PC-9 (cell line): Measurements from ENCODE around the gene DLG2. TPM values are rescaled to one million over a fixed set of nuclear protein-coding genes. Genes with fewer than 3 reads are reported as not detected.

Experiments used
- BruUV-seq: library from RNA; stranded (reverse); fragments of 400-500 nt; replicated peaks from 2 replicates; lab custom pipeline; 2021; lab: Mats Ljungman, UMichigan
- CTCF ChIA-PET: fragments of 300-600 bp; sonication (Branson Sonifier 250); formaldehyde crosslinking; loops from one replicate; lab custom pipeline; 2022; ENCODE audit warnings: antibody characterized with exemption; lab: Charles Lee
- POLR2A ChIA-PET: fragments of 300-600 bp; sonication (Branson Sonifier 250); formaldehyde crosslinking; loops from one replicate; lab custom pipeline; 2022; ENCODE audit warnings: antibody characterized with exemption; ENCODE audit not compliant: unreplicated experiment; lab: Charles Lee
- DNase-seq, 2 experiments: peaks; one replicate each; pipeline versions ENCODE4 v3.0.0 to v3.0.0-alpha.2; 2015 to 2022; ENCODE audit warnings: mixed read lengths in 1 of 2
- H2AFZ ChIP-seq: fragments of 200-600 bp; sonication (generic); 2 replicates; pipeline ENCODE4 v1.8.1; 2017; ENCODE audit warnings: antibody characterized with exemption
- H3F3A ChIP-seq: fragments of 200-600 bp; sonication (generic); 2 replicates; pipeline ENCODE4 v1.8.1; 2017; ENCODE audit warnings: antibody characterized with exemption, mild to moderate bottlenecking, low read depth; ENCODE audit not compliant: insufficient read depth
- H3K27ac ChIP-seq: fragments of 200-600 bp; sonication (generic); 2 replicates; pipeline ENCODE4 v1.6.1; 2016; ENCODE audit warnings: mixed run types
- H3K27me3 ChIP-seq: fragments of 200-600 bp; sonication (generic); 2 replicates; pipeline ENCODE4 v1.6.1; 2016; ENCODE audit warnings: low read depth, mixed run types; ENCODE audit not compliant: insufficient read depth
- H3K36me3 ChIP-seq: fragments of 200-600 bp; sonication (generic); 2 replicates; pipeline ENCODE4 v1.6.1; 2016; ENCODE audit warnings: low read depth, mixed run types
- H3K4me1 ChIP-seq: fragments of 200-600 bp; sonication (generic); replicated peaks from 2 replicates; pipeline ENCODE4 v1.6.1; 2016; ENCODE audit warnings: mixed run types; ENCODE audit not compliant: insufficient read depth
- H3K4me2 ChIP-seq: fragments of 200-600 bp; sonication (generic); 2 replicates; pipeline ENCODE4 v1.6.1; 2017; ENCODE audit warnings: mixed run types
- H3K4me3 ChIP-seq: fragments of 200-600 bp; sonication (generic); 2 replicates; pipeline ENCODE4 v1.6.1; 2016; ENCODE audit warnings: mixed run types
- H3K79me2 ChIP-seq: fragments of 200-600 bp; sonication (generic); 2 replicates; pipeline ENCODE4 v1.6.1; 2017; ENCODE audit warnings: low read depth, mixed run types
- H3K9me2 ChIP-seq: fragments of 200-600 bp; sonication (generic); 2 replicates; pipeline ENCODE4 v1.8.1; 2017; ENCODE audit warnings: mild to moderate bottlenecking; ENCODE audit not compliant: insufficient read depth
- H3K9me3 ChIP-seq: fragments of 200-600 bp; sonication (generic); 2 replicates; pipeline ENCODE4 v1.8.1; 2016; ENCODE audit warnings: low read depth; ENCODE audit not compliant: insufficient read depth
- H4K20me1 ChIP-seq: fragments of 200-600 bp; sonication (generic); 2 replicates; pipeline ENCODE4 v1.8.1; 2017; ENCODE audit not compliant: insufficient read depth
- EZH2 ChIP-seq: fragments of 200-600 bp; sonication (generic); IDR thresholded peaks from 2 replicates; pipeline ENCODE4 v1.8.0; 2017; ENCODE audit warnings: antibody characterized with exemption, low read depth
- intact Hi-C: fragments of 100-400 bp; cut with micrococcal nuclease; formaldehyde crosslinking; loops from one replicate; pipeline ENCODE4 v1.10.0; 2022; ENCODE audit not compliant: unreplicated experiment
- total RNA-seq: library from RNA; stranded (reverse); gene quantifications from 2 replicates; pipeline ENCODE4 v1.2.3, GENCODE V29; 2021
- TF ChIP-seq, protein P1 (sequence below): fragments of 200-600 bp; sonication (generic); conservative IDR thresholded peaks from 2 replicates; pipeline ENCODE4 v1.6.1; 2017; ENCODE audit warnings: mixed run types, antibody characterized with exemption, mild to moderate bottlenecking, moderate library complexity

DLG2 gene
- total RNA-seq, 1 experiment from 2014 or later = 6.4 TPM

DNA sequence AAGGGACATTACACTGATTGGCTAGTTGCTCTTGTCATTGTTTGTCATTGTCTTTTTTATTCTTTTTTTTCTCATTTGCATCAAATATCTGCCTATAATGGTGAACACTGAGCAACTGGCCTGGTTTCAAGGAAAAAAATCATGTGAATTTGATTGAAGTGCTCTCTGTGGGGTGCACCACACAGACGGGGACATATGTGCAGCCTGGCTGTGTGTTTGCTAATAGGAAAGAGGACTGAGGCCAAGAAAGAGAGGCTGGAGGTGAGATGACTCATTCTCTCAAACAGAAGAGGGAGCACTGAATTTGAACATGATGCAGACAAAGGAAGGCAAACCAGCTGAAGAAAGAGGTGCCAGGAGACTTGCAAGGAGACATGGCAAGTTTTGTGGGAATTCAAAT, 1656.1 kb downstream of the DLG2 start:
- Histone ChIP-seq H3K36me3 (no peaks in the 10 kb centered on the region), H3K4me3 (no peak overlapping the region), H3F3A (no peaks in the 10 kb centered on the region), H3K9me3 (no peaks in the 10 kb centered on the region), H2AFZ (no peak overlapping the region), H3K27me3 (no peaks in the 10 kb centered on the region), H3K27ac (no peak overlapping the region), H3K4me2 (no peak overlapping the region), H3K79me2 (no peaks in the 10 kb centered on the region), H3K4me1 (no peaks in the 10 kb centered on the region), H4K20me1 (no peaks in the 10 kb centered on the region), H3K9me2 (no peaks in the 10 kb centered on the region)
- DNase-seq = no peak
- CTCF ChIA-PET = no interaction called here
- BruUV-seq = no TSS peak
- intact Hi-C loops = no loop called here
- POLR2A ChIA-PET = no interaction called here
- TF ChIP-seq, protein P1, sequence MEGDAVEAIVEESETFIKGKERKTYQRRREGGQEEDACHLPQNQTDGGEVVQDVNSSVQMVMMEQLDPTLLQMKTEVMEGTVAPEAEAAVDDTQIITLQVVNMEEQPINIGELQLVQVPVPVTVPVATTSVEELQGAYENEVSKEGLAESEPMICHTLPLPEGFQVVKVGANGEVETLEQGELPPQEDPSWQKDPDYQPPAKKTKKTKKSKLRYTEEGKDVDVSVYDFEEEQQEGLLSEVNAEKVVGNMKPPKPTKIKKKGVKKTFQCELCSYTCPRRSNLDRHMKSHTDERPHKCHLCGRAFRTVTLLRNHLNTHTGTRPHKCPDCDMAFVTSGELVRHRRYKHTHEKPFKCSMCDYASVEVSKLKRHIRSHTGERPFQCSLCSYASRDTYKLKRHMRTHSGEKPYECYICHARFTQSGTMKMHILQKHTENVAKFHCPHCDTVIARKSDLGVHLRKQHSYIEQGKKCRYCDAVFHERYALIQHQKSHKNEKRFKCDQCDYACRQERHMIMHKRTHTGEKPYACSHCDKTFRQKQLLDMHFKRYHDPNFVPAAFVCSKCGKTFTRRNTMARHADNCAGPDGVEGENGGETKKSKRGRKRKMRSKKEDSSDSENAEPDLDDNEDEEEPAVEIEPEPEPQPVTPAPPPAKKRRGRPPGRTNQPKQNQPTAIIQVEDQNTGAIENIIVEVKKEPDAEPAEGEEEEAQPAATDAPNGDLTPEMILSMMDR = no peak
- no peak for TF ChIP-seq EZH2

DNA sequence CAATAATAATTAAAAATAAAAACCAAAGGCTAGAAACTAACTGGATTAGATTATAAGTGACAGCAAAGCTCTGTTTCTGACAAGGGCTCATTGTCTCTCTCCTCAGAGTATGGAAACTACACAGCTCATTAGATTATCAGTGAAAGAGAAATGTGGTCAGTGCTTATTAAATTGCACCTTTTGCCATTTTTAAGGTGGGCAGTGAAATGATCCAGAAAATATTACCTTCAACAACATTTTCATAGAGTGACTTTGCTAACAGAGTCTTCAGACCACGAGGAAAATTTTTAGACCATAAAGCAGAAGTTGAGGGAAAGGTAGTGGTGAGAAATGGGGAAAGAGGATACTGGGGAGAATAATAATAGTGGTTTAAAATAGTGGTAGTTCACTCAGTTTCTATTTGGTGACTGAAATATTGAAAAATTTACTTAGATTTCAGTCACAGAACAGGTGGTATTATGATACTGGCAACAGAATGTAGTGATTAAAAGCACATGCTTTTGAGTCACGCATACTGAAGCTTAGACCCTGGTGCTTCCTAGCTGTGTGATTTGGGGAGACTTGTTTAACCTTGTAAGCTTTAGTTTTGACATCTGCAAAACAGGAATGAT, 1657.0 kb downstream of the DLG2 start:
- Histone ChIP-seq H3K27ac (no peak overlapping the region), H3K9me2 (no peaks in the 10 kb centered on the region), H3K27me3 (no peaks in the 10 kb centered on the region), H3K4me2 (no peak overlapping the region), H3K4me3 (no peak overlapping the region), H3K9me3 (no peaks in the 10 kb centered on the region), H2AFZ (no peak overlapping the region), H3K4me1 (no peaks in the 10 kb centered on the region), H4K20me1 (no peaks in the 10 kb centered on the region), H3K36me3 (no peaks in the 10 kb centered on the region), H3F3A (no peaks in the 10 kb centered on the region), H3K79me2 (no peaks in the 10 kb centered on the region)
- no peak for DNase-seq
- no TSS peak for BruUV-seq
- intact Hi-C loops = no loop called here
- TF ChIP-seq EZH2 = no peak
- TF ChIP-seq, protein P1 = no peak
- ChIA-PET CTCF (no interaction called here), POLR2A (no interaction called here)

DNA sequence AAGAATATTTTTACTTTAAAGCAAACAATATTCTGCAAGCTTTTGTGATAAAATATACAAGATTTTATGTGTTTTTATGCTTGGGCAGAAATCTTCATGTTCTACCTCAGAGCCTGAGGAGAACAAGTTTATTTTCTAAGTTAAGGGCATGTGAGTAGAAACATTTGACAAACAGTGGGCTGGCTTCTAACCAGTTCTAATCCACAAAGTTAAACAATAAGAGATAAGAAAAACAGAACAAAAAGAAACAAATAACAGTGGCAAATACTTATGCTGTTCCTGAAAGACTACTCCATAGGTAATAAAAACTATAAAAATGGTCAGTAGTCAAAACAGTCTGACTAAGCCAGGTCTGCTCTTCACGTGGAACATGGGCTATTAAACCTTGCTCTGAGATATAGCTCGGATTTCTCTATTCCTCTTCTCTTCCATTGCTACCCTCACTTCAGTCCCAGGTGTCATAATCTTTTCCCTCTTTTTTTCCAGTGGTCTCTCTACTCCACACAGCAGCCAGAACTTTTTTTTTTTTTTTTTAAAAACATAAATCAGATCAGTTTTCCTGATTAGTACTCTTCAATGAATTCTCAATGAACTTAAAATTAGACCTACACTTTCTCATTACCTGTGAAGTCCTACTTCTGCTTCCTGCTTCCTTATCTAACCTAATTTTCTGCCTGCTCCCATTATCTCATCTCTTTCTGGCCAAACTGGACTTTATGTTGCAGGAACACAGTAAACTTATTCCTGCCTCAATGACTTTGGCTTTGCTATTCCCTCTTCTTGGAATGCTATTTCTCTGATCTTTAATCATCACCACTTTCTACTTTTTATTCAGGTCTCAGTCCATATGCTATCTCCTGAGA, 1669.9 kb downstream of the DLG2 start:
- TF ChIP-seq EZH2 = no peak
- TF ChIP-seq, protein P1 = no peak
- H3K4me2 ChIP-seq = no peak overlapping the region
- intact Hi-C loops = no loop called here
- no peak overlapping the region for H2AFZ ChIP-seq
- POLR2A ChIA-PET = no interaction called here
- no peaks in the 10 kb centered on the region for H3K27me3 ChIP-seq
- no peaks in the 10 kb centered on the region for H3K9me2 ChIP-seq
- no TSS peak for BruUV-seq
- H3K4me3 ChIP-seq = no peak overlapping the region
- no peaks in the 10 kb centered on the region for H3K36me3 ChIP-seq
- H4K20me1 ChIP-seq = no peaks in the 10 kb centered on the region
- no peaks in the 10 kb centered on the region for H3F3A ChIP-seq
- CTCF ChIA-PET = no interaction called here
- H3K9me3 ChIP-seq = no peaks in the 10 kb centered on the region
- H3K27ac ChIP-seq = no peak overlapping the region
- H3K4me1 ChIP-seq = no peaks in the 10 kb centered on the region
- DNase-seq = no peak
- H3K79me2 ChIP-seq = no peaks in the 10 kb centered on the region
